HG03103 (cell line): ENCODE data around the gene CPT1B.
"Not testable (repeated sequence)": the region's sequence is repeated elsewhere in the genome, so short reads cannot be mapped to it uniquely, and the experiment has no call there.

Source experiments
- ATAC-seq: cut with Tn5 transposase; IDR thresholded peaks from one replicate; pipeline ENCODE4 v1.9.1; 2021; ENCODE audit warnings: low read depth; ENCODE audit not compliant: unreplicated experiment

The CPT1B gene

GRCh38 chr22:50548040-50548920, 29.9 kb downstream of the CPT1B start:
- no peak for ATAC-seq

- ATAC-seq: no peak
Observed at GRCh38 chr22:50547263-50547985, 30.8 kb downstream of the CPT1B start.

- ATAC-seq: no peak
Observed at GRCh38 chr22:50546326-50547262, 31.6 kb downstream of the CPT1B start.

- ATAC-seq: no peak
Observed at GRCh38 chr22:50545522-50546325, 32.5 kb downstream of the CPT1B start, which contains the start of gene KLHDC7B. TSS of gene KLHDC7B (plus strand) at chr22:50545899. CDS start at chr22:50546244, 345 bp downstream.

GRCh38 chr22:50544746-50545253, 33.4 kb downstream of the CPT1B start:
- no peak for ATAC-seq

- ATAC-seq: no peak
Observed at GRCh38 chr22:50544078-50544745, 34.0 kb downstream of the CPT1B start.

- ATAC-seq: peak; percentile 35
Observed at GRCh38 chr22:50542416-50542927, 35.8 kb downstream of the CPT1B start.

GRCh38 chr22:50541667-50542026, 36.6 kb downstream of the CPT1B start:
- not testable (repeated sequence) for ATAC-seq

- ATAC-seq: no peak
Observed at GRCh38 chr22:50540381-50540780, 37.8 kb downstream of the CPT1B start.

GRCh38 chr22:50537765-50538164, 40.5 kb downstream of the CPT1B start:
- no peak for ATAC-seq

- no peak for ATAC-seq
Observed at GRCh38 chr22:50536226-50536625, 42.0 kb downstream of the CPT1B start.

- no peak for ATAC-seq
Observed at GRCh38 chr22:50535113-50535512, 43.1 kb downstream of the CPT1B start.

- ATAC-seq: not testable (repeated sequence)
Observed at GRCh38 chr22:50533856-50534711, 44.1 kb downstream of the CPT1B start.

- no peak for ATAC-seq
Observed at GRCh38 chr22:50532824-50533796, 45.1 kb downstream of the CPT1B start.

GRCh38 chr22:50531962-50532674, 46.1 kb downstream of the CPT1B start:
- ATAC-seq: no peak

- no peak for ATAC-seq
Observed at GRCh38 chr22:50531546-50531961, 46.7 kb downstream of the CPT1B start.
